KG1 (cell line): ENCODE data around the gene THEMIS.

Experiments used
- DNase-seq: peaks from one replicate; lab custom pipeline; 2025; lab: John Stamatoyannopoulos, UW

THEMIS gene

GRCh38 chr6:127858727-127859391 lies 42.0 kb downstream of the THEMIS start:
- no peak for DNase-seq

DNA sequence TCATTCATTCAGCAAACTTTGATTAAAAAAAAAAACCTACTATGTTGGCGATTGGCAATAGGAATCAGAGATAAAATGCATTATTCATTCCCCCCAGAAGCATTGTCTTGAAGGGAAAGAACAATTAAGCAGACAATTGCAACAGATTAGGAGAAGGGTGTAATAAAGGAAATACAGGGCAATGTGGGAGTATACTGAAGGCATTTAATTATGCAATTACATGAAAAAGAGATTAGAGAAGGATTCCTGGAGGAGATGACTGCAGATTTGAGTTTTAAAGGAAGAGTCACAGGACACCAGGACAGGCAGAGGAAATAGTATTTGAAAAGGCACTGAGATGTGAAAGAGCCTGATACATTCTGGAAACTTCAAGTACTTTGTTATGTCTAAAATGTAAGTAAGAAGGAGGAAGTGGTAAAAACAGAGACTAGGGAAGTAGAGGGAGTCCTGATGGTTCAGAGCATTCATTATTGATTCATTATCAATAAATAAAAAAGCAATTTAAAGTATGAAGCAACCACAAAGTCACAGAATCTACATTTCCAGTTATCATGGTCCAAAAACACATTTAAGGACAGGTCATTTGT lies 43.7 kb downstream of the THEMIS start:
- DNase-seq = no peak

DNA sequence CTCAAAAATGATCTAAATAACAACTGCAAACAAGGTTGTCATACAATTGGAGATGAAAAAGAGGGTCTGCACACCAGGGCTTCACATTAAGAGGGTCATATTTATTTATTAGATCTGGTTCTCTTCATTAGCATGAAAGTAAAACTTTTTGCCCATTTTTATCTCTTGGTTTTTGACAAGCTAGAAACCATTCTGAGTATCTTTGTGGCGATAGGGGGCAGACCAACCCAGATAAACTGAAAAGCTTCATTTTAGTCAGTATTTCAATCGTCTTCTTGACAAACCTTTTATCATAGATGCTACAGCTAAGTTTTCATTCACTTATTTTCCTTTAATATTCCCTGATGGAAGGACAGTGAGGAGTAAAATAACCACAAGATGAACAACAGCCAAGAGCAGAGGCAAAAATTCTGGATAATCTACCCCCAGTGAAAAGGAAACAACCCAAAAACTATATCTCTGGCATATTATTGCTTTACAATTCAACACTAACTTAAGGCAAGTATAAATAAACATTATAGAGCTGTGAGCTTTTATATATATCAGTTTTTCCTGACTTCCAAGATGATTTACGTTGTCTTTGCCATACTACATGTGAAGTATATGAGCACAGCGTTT lies 45.2 kb downstream of the THEMIS start:
- DNase-seq = no peak

DNA sequence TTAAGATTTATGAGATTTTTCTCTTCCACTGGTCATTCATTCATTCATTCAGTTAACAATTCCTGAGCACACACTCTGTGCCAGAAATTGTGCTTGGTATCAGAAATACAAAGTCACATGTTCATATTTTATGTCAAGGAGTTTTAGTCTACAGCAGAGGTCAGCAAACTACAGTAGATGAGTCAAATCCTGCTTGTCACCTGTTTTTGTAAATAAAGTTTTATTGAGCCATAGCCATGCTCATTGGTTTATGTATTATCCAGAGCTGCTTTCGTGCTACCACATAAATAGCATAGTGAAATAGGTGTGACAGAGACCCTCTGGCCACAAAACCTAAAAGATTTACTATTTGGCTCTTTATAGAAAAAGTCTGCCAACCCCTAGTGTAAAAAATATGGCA lies 46.8 kb downstream of the THEMIS start:
- DNase-seq = no peak

GRCh38 chr6:127851197-127851596 lies 49.7 kb downstream of the THEMIS start:
- no peak for DNase-seq

DNA sequence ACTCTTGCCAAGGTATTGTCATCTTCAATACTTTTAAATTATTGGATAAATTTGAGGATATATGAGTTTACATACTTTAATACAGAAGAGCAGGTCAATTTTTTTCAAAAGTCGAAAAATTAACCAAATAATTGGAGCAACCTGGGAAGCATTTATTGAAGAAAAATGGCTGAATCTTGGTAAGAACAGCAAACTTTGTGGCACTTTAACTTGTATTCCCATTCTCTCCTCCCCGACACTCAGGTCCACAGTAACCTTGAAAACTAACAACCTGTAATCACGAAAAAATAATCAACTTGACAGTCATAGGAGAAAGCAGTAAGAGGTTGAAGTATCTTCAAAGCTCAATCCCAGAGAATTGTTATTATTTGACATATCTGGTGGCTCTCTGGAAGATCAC lies 55.6 kb downstream of the THEMIS start:
- DNase-seq = no peak

GRCh38 chr6:127844529-127844928 lies 56.3 kb downstream of the THEMIS start:
- no peak for DNase-seq

DNA sequence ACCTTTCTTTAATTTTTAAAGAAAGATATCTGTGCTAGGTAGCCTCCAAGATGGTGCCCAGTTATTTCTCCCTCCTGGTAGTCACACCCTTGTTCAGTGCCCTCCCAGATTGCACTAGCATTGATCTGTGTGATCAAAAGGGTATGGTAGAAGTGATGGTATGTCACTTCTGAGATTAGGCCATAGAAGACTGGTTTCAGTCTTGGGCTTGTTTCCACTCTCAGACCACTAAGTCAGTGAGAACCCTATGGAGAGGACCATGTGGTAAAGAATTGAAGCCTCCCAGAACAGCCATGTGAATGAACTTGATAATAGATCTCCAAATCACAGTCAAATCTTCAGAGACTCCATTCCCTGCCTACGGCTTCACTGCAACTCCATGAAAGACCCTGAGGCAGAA lies 57.3 kb downstream of the THEMIS start:
- no peak for DNase-seq

DNA sequence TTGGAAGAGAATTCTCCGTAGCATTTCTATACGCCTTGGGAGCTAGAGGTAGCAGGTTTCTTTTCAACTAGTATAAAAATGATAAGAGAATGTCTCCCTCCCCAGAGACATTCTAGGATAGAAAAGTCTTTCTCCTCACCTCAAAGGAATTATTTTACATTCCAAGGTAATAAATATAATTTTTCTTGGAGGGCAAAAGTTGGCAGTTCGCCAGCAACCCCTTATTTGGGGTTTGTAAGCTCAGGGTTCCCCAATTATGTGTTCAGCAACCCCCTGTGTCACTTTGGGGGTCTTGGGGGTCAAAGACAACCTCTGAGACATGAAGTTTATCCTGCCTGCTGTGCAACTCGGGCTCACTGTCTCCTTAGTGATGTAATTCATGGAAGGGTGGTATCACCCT lies 58.3 kb downstream of the THEMIS start:
- DNase-seq = no peak

GRCh38 chr6:127841811-127842210 lies 59.0 kb downstream of the THEMIS start:
- DNase-seq = no peak

- no peak for DNase-seq
Measured at GRCh38 chr6:127834136-127834535, 66.7 kb downstream of the THEMIS start.

DNA sequence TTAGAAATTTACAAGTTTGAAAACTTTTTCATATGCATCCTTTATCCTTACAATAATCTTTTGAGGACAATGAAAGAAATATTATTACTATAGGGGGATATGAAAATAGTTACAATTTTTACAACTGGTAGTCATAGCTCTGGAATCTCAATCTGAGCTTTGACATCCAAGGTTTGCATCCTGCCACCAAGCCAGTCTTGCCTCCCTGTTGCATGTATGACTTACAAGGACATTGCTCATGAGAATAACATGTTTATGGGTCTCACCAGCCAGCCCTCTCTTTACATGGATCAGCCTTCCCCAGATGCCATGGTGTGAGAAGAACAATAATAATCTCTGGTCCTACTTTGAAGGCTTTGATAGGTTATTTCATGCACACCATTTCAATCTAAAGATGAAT lies 67.5 kb downstream of the THEMIS start:
- DNase-seq = no peak

- DNase-seq = no peak
Measured at GRCh38 chr6:127832381-127832780, 68.5 kb downstream of the THEMIS start.

DNA sequence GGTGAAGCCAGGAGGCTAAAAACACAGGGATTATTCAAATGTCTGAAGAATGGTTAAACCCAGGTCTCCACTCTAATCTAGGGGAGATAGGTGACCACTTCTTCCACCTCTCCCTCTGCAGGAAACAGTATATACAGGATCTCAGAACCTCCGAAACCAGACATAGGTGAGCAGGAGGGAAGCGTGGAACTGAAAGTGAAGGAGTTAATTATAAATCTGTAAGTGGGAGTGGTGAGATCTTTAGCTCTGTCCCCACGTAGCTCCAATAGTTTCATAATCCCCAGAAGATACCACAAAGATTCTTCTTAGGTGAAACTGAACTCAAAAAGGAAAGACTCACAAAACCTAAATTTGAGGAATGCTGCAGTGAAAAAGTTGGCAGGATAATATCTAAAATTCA lies 76.8 kb downstream of the THEMIS start:
- DNase-seq = no peak

DNA sequence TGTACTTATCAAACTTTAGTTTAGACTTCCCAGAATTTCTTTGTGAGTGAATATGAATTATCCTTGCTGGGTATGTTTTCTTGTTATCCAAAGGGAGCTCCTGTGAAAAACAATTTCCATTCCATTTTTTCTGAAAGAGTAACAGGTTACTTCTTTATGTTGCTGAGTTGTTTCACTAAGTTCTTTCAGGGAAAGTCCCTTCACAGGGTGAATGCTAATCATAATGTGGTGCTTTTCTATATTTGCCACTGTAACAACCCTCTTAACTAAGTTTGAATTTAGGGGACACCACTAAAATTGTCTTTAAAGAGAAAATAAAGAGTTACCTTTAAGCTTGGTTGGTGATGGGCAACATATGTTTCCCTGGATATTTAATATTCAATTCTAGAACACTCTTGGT lies 79.4 kb downstream of the THEMIS start:
- no peak for DNase-seq

GRCh38 chr6:127818149-127818548 lies 82.7 kb downstream of the THEMIS start:
- no peak for DNase-seq

GRCh38 chr6:127816643-127817042 lies 84.2 kb downstream of the THEMIS start:
- no peak for DNase-seq

DNA sequence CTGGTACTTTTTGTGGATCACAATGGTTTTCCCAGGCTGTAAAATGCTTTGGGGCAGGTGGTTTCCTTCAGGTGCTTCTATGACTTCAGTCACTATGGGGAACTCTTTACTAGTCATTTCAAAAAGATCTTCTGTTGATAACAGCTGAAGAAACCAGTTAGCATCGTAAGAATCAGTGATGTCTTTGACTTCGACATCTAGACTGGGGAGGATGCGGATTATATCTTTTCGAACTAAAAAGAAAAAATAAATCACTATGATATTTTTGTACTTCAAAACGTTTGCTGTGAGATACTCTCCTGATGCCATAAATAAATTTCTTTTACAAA lies 87.2 kb downstream of the THEMIS start:
- no peak for DNase-seq

DNA sequence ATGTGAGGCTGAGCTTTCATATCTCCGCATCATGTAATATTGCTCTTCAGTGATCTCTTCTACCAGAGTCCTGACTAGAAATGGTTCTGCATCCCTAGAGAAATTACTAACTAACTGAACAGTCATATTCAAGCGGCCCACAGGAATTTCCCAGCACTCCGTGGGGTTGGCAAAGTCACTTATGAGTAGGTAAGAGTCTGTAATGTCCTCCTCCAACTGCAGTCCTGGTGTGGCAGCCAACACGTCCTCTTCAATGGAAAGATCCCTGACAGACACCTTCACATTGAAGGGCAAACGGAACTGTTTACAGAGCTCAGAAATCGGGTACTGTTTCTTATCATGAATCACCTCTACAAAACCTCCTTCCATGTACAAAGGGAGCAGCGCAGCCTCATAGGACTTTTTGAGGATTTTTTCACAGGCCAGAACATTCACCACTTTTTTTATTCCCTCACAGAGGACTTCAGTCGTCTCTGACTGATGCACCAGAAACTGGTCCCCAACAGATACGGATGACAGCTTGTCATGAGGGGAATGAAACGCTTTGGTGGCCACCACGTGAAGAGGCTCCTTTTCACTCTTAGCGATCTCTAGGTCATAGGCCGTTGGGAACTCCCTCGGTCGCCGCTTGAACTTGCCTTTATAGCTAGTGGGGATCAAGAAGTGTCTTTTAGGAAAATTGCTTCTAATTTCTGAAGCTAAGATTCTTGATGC lies 87.7 kb downstream of the THEMIS start:
- DNase-seq = no peak

- DNase-seq = no peak
Measured at GRCh38 chr6:127811900-127812570, 88.8 kb downstream of the THEMIS start.

- no peak for DNase-seq
Measured at GRCh38 chr6:127807806-127808517, 92.9 kb downstream of the THEMIS start.

DNA sequence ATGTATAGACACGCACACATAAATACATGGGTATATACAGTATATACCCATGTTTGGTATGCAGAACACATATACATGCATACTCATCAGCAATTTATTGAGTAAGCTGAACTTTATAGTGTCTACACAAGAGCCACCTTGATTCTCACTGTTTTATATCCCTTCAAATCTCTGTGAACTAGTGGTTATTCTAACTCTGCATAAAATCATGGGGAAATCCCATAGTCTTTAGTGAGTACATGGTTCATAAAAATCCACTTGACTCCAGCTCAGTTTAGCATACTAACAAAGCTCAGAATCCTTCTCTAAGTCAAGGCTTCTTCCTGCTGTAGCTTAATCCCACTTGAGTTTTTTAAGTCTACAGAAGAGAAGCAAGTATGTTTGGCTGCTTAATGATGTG lies 104.1 kb downstream of the THEMIS start:
- no peak for DNase-seq
